Neural cell (in vitro differentiated cells): ENCODE measurements around the gene LRP2.

Experiments used
- EZH2 ChIP-seq: fragments of 200-600, 300-800 bp; shearing (Covaris generic), sonication (generic); IDR thresholded peaks from 2 replicates; pipeline ENCODE4 v1.6.1; 2014; ENCODE audit warnings: antibody characterized with exemption, low read length, borderline replicate concordance, mild to moderate bottlenecking; ENCODE audit not compliant: insufficient read depth, poor library complexity, severe bottlenecking
- TF ChIP-seq, protein P1 (sequence below): fragments of 450-650 bp; IDR thresholded peaks from 2 replicates; pipeline ENCODE4 v1.5.1; 2014; ENCODE audit warnings: antibody characterized with exemption, mild to moderate bottlenecking, moderate library complexity; ENCODE audit not compliant: poor library complexity, severe bottlenecking

DNA sequence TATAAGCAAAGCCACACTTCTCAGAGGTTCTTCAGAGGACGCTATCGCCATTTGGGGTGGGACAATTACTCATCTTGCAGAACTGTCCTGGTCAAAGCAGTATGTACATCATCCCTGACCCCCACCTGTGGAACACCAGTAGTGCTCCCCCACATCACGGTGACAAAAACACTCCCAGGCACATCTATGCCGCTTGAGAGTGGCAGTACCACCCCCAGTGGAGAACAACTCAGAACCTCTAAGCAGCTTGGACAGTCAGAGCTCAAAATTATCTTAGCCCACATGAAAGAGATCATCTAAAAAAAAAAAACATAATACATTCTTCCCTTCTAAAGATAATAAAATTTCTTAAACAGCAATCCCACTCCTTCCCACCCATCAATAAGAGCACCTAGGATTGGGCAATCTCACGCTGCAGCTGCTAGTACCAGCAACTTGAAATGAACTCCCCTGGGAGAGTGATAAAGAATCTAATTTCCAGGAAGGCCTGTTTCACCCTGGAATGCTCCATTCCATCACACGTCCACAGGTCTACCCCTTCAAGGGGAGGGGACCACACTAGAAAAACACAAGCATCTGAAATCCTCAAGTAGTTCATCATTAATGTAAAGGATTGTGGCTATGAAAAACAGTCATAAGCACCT lies 31.7 kb downstream of the LRP2 start:
- no peak for TF ChIP-seq EZH2
- TF ChIP-seq, protein P1, sequence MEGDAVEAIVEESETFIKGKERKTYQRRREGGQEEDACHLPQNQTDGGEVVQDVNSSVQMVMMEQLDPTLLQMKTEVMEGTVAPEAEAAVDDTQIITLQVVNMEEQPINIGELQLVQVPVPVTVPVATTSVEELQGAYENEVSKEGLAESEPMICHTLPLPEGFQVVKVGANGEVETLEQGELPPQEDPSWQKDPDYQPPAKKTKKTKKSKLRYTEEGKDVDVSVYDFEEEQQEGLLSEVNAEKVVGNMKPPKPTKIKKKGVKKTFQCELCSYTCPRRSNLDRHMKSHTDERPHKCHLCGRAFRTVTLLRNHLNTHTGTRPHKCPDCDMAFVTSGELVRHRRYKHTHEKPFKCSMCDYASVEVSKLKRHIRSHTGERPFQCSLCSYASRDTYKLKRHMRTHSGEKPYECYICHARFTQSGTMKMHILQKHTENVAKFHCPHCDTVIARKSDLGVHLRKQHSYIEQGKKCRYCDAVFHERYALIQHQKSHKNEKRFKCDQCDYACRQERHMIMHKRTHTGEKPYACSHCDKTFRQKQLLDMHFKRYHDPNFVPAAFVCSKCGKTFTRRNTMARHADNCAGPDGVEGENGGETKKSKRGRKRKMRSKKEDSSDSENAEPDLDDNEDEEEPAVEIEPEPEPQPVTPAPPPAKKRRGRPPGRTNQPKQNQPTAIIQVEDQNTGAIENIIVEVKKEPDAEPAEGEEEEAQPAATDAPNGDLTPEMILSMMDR: no peak
